ENCODE results near the gene DCHS2.

Gene DCHS2

GRCh38 chr4:154366956-154367355 lies 124.6 kb downstream of the DCHS2 start:
- no peak for DNase-seq

GRCh38 chr4:154364066-154364845 lies 127.3 kb downstream of the DCHS2 start:
- DNase-seq: no peak

- DNase-seq: no peak
These were observed 130.1 kb downstream of the DCHS2 start for GRCh38 chr4:154361450-154361849.

- no peak for DNase-seq
These were observed 131.1 kb downstream of the DCHS2 start for GRCh38 chr4:154360491-154360890.

GRCh38 chr4:154354883-154355282 lies 136.7 kb downstream of the DCHS2 start:
- no peak for DNase-seq

GRCh38 chr4:154349829-154350228 lies 141.8 kb downstream of the DCHS2 start:
- no peak for DNase-seq

GRCh38 chr4:154348657-154349056 lies 142.9 kb downstream of the DCHS2 start:
- no peak for DNase-seq

GRCh38 chr4:154345359-154345758 lies 146.2 kb downstream of the DCHS2 start:
- no peak for DNase-seq

GRCh38 chr4:154344686-154345085 lies 146.9 kb downstream of the DCHS2 start:
- no peak for DNase-seq

- DNase-seq: no peak
These were observed 147.9 kb downstream of the DCHS2 start for GRCh38 chr4:154343651-154344050.

GRCh38 chr4:154341448-154341847 lies 150.2 kb downstream of the DCHS2 start:
- DNase-seq: no peak

- no peak for DNase-seq
These were observed 156.0 kb downstream of the DCHS2 start for GRCh38 chr4:154335588-154335987.

GRCh38 chr4:154332681-154333421 lies 158.7 kb downstream of the DCHS2 start:
- DNase-seq: peak; percentile 57

- no peak for DNase-seq
These were observed 161.7 kb downstream of the DCHS2 start for GRCh38 chr4:154329939-154330338.

- no peak for DNase-seq
These were observed 162.2 kb downstream of the DCHS2 start for GRCh38 chr4:154329268-154329868.

GRCh38 chr4:154328030-154328429 lies 163.6 kb downstream of the DCHS2 start:
- no peak for DNase-seq

GRCh38 chr4:154320521-154320920 lies 171.1 kb downstream of the DCHS2 start:
- DNase-seq: no peak

GRCh38 chr4:154319736-154320135 lies 171.9 kb downstream of the DCHS2 start:
- DNase-seq: no peak

GRCh38 chr4:154317201-154317999 lies 174.2 kb downstream of the DCHS2 start:
- no peak for DNase-seq

GRCh38 chr4:154315741-154316140 lies 175.9 kb downstream of the DCHS2 start:
- no peak for DNase-seq

GRCh38 chr4:154314248-154314647 lies 177.4 kb downstream of the DCHS2 start:
- DNase-seq: no peak

GRCh38 chr4:154313004-154313585 lies 178.5 kb downstream of the DCHS2 start:
- DNase-seq: no peak

GRCh38 chr4:154312246-154312645 lies 179.4 kb downstream of the DCHS2 start:
- DNase-seq: no peak
